GM12875 (cell line): ENCODE results near the gene NFE2L1.
"Not testable (repeated sequence)": the region's sequence is repeated elsewhere in the genome, so short reads cannot be mapped to it uniquely, and the experiment has no call there.

Experiments
- H3K4me3 ChIP-seq: one replicate; pipeline ENCODE4 v1.5.1; 2011; ENCODE audit warnings: low read depth, low read length, control low read depth
- TF ChIP-seq, protein P1 (sequence below): IDR thresholded peaks from 2 replicates; pipeline ENCODE4 v1.5.1; 2011; ENCODE audit warnings: low read depth, mild to moderate bottlenecking, control low read depth, inconsistent platforms, low read length, moderate library complexity, borderline replicate concordance; ENCODE audit not compliant: insufficient read depth

NFE2L1 gene

DNA sequence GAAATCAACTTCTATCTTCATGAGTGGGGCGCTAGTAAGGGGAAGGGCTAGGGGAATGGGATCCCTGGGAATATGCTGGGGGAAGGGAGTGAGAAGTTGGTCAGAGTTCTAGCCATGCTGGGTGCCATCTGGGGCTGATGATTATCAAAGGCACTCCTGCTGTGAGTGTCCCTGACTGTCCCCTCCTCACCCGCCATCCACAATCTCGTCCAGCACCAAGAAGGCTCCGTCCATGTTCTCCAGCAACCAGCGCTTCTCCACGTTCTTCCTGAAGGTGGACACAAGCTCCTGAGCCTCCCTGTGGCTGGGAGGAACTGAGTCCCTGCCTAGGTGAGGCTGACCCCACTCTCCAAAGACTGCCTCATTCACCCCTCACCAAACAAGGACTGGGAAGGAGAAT, 16.2 kb upstream of the NFE2L1 start:
- TF ChIP-seq, protein P1, sequence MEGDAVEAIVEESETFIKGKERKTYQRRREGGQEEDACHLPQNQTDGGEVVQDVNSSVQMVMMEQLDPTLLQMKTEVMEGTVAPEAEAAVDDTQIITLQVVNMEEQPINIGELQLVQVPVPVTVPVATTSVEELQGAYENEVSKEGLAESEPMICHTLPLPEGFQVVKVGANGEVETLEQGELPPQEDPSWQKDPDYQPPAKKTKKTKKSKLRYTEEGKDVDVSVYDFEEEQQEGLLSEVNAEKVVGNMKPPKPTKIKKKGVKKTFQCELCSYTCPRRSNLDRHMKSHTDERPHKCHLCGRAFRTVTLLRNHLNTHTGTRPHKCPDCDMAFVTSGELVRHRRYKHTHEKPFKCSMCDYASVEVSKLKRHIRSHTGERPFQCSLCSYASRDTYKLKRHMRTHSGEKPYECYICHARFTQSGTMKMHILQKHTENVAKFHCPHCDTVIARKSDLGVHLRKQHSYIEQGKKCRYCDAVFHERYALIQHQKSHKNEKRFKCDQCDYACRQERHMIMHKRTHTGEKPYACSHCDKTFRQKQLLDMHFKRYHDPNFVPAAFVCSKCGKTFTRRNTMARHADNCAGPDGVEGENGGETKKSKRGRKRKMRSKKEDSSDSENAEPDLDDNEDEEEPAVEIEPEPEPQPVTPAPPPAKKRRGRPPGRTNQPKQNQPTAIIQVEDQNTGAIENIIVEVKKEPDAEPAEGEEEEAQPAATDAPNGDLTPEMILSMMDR = no peak
- no peak overlapping the region for H3K4me3 ChIP-seq

- not testable (repeated sequence) for H3K4me3 ChIP-seq
These were observed 13.4 kb upstream of the NFE2L1 start for GRCh38 chr17:48034734-48035133.

- TF ChIP-seq, protein P1 = no peak
- peak overlapping the region; percentile 58 for H3K4me3 ChIP-seq
These were observed 11.5 kb upstream of the NFE2L1 start for GRCh38 chr17:48036693-48037035.

DNA sequence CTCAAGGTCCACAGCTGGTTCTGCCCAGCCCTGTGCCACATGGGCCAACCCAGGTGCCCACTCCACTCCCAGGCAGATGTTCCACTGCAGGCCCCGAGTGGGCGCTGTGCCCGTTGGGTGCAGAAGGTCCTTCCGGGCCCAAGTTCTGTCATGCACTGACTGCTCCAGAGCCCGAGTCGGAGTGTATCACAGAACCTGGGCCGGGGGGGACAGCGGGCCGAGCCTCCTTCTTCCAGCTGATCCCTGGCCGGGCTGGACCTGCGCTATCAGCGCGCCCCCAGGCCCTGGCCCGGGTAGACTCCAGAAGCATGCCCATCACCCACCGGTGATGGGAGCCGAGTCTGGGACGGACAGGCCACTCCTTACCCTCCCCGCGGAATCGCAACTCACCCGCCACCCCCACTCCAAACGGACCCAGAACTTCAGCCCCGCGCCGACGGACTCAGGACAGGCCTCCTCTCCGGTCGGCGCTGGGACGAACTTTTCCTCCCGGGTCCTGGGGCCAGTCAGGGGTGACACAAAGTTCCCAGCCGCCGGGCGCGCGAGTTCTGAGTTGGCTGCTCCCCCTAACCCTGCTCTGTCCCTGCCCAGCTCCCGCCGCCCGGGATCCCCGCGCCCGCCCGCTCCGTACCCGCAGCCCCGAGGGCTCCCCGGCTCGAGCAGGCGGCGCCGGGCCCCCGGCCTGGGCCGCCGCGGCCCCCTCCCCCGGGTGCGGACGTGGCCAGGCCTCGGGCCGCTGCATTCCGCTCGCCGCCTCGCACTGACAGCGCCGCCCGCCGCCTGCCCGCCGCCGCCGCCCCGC, 10.9 kb upstream of the NFE2L1 start, which contains the start of gene COPZ2:
TSS of gene COPZ2 (minus strand) at position 762 of the 802 bp plus-strand sequence. CDS start at position 742, 20 bp downstream.
- TF ChIP-seq, protein P1 = peak; percentile 90
- H3K4me3 ChIP-seq = peak within 1 kb of the TSS; percentile 58

DNA sequence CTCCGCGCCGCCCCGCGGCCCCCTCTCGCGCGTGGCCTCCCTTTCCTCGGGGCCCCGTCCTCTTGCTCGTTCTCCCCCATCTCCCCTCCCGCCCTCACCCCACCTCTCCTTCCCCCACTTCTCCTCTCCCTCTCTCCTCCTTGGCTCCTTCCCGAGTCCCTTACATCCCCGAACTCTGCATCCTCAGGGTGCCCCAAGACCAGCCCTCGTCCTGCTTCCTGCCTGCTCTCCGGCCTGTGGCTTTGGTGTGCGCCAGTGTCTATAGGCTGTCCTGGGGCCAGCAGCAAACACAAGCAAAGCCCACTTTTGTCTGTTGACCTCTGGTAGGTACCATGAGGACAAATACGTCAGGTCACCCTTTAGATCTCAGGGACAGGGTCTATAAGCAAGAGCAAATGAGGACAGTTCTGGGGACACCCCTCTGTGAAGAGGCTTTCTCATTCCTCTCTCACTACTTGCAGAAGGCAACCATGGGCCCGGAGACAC, 10.3 kb upstream of the NFE2L1 start:
- H3K4me3 ChIP-seq = no peak overlapping the region
- TF ChIP-seq, protein P1 = no peak

DNA sequence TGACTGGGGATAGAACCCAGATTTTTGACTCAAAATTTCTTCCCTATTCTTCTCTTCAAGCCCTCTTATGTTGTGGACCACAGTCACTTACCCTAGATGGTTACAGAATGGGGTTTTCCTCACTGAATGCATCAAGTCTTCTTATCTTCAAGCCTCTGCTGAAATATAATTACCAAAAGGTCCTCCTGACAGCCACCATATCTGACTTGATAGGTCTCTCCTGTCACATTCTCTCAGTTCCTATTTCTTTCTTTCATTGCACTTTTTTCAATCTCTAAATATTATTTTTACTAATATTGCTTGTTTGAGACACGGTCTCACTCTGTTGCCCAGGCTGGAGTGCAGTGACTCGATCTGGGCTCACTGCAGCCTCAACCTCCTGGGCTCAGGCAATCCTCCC, 9.5 kb upstream of the NFE2L1 start:
- H3K4me3 ChIP-seq = no peak overlapping the region
- TF ChIP-seq, protein P1 = no peak

DNA sequence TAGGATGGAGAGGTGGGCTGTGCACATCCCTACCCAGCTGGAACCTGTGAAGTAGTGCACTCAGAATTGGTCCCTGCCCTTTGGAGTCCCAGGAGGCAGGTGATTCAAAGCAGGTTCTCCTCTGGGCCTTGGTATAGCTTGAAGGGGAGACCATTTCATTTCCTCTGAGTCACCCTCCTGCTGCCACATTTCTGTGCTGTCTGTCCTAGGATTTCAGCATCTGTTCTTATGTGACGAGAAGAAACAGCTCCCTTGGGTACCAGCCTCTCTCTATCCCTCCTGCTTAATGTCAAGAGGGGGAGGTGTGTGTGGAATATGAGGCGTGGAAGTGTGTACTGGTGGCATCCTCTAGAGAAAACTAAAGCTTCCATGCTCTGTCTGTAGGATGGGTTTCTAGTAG, 5.0 kb upstream of the NFE2L1 start:
- no peak overlapping the region for H3K4me3 ChIP-seq
- TF ChIP-seq, protein P1 = no peak

DNA sequence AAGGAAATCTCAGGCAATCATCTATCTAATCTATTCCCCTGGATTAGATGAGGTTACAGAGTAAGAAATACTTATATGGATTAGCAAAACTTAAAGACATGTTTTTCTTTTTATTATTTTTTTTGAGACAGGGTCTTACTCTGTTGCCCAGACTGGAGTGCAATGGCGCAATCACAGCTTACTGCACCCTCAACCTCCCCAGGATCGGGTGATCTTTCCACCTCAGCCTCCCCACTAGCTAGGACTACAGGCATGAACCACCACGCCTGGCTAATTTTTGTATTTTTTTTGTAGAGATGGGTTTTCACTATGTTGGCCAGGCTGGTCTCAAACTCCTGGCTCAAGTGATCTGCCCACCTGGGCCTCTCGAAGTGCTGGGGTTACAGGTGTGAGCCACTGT, 3.3 kb upstream of the NFE2L1 start:
- no peak overlapping the region for H3K4me3 ChIP-seq
- TF ChIP-seq, protein P1 = no peak
